Stimulated activated CD8-positive, alpha-beta memory T cell treated with anti-CD3 and anti-CD28 coated beads, Interleukin-7, amount 100 ng/mL, for 24 hours (primary cell): ENCODE measurements around the gene ACSL1.
A peak's percentile ranks its signal among the peaks of the same experiment; 100 is the strongest.

ENCODE experiments used
- DNase-seq: peaks from one replicate; pipeline ENCODE4 v3.0.0-alpha.2; 2020; ENCODE audit warnings: low read depth

Gene ACSL1

DNA sequence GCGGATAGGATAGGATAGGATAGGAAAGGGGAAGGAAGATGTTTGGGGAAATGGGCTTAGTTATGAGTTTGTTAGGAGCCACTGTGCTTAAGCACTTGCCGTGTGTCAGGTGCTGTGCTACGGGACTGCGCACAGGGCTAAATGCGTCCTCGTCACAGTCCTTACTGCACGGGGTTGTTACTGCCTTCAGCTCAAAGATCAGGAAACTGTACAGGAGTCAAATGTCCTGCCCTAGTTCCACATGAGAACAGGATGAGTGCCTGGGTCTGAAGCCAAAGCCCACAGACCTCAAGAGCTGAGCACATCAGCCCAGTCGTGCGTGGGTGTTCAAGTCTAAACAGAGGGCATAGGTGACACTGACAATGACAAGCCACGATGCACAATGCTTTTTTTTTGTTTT, 15.0 kb downstream of the ACSL1 start:
- DNase-seq = no peak

DNA sequence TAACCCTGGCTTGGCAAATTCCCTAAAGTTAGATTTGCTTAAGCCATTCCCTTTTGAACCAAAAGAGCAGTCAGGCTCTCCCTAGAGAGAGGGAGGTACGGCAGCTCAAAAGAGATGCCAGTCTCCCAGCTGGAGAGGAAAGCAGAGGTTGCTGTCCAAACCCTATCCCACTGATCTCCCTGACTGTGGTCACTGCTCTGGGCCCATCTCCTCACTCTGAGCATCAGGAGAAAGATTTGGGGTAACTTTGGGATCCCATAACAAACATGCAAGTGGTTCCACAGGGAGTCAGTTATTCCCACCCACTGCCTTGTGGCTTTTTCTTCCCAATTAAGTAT, 17.1 kb downstream of the ACSL1 start:
- no peak for DNase-seq

DNA sequence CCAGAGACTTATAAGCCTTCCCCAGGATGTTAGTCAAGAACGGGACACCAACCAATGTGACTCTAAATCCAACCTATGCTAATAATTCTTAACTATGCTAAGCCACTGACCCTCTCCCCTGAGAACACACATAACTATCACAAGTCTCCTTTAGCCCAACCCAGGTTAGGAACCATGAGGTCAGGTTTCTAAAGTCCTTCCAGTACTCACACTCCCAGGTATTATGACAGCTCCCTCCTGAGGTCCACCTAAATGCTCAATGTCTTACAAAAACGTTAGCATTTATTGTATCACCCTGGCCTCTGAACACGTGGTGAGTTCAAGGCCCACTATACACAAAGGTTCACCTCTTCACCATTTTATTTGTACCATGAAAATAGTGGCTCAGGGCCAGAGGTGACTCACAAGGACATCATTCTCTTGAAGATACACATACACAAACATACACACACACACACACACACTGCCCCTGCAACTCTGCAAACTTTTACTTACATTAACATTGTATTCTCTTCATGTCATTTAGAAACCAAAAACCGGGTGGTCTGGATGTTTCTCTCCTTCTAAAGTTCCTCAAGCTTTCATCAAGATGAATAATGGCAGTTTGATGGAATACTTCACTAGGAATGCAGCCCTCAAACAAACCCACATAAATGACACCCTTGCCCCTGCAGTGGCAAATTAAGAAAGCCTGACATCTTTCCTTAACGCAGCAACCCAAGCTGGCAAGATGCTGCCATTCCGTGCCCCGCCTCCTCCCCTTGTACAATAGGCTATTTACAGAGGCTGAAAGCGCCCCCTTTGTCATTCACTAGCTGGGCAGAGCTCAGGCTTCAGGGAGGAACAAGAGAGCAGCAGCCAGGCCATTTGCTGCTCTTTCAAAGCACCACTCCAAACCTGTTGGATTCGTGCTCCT, 17.7 kb downstream of the ACSL1 start:
- no peak for DNase-seq

DNA sequence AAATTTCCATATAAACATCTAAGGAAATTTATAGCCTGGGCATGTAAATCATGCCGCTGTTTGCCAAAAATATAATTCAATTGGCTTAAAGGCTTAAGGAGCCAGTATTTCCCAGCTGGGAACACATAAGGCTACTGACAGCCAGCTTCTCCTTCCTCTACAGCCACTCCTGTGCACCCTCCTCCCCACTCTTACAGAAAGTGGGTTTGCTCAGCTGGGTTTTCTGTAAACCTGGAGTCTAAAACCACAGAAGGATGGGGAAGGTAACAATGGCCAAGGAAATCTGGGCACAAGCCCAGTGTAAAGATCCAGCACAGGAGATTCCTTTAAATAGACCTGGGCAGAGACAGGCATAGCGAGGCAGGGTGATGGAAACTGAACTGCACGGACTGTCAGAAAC, 18.5 kb downstream of the ACSL1 start:
- DNase-seq = no peak

DNA sequence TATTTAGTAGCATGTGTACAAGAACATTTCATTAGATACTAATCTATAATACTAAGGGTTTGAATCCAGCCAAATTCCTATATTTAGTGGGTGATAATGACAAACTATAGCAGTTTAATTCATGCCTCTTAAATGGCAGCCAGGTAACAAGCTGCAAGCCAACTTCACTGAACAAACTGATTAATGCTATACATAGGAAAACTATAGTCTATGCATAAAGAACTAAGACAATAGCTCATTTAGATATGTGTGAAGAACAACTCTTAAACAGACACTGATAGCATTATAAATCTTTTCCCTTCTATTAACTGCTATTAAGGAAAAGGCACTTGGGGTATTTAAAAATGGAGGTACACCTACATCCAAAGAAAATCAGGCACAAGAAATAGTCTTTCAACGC, 19.1 kb downstream of the ACSL1 start:
- no peak for DNase-seq

DNA sequence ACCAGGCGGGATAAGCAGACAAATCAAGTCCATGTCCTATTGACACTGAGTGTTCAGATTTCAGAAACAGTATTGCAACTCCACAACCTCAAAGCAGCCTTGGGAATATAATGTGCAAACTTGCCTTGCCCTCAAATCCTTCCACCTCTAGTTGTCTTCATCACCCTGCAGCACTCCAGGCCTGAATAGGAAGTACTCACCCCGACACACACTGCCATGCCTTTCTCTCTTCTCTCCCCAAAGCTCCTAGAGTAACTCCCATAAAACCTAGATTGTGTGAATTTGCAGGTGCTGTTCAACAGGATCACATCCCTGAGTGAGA, 19.6 kb downstream of the ACSL1 start:
- DNase-seq = no peak

DNA sequence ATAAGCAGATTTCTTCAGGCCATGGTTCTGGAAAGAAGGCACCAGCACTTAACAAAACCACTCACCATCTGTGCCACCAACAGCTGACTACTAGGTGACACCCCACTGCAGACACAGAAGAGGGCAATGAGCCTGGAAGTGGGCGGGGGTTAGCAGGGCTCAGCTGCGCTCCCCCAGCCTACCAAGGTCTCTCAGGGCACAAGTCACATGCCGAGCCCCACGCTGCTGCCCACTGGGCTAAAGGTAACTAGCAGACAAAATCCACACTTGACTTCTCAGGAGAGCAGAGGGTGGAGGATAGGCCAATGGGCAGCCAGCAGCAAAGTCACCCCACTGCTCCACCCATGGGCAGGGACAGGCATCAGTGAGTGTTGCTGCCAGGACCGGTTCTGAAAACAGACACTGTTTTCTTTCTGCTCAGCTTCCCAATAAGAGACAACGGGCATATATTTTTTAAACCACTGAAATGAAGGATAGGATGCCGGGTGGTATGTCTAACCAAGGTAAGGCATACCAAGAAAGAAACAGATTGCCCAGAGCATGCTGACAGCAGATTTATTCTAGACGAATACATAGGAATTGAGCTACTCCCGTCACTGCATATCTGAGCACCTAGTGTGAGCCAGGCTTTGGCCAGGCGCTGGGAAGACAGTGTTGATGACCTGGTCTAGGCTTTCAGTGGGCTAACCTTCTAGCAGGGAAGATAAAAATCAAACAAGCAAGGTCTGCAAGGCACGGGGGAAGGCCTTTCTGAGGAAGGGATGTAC, 20.1 kb downstream of the ACSL1 start:
- DNase-seq = no peak

DNA sequence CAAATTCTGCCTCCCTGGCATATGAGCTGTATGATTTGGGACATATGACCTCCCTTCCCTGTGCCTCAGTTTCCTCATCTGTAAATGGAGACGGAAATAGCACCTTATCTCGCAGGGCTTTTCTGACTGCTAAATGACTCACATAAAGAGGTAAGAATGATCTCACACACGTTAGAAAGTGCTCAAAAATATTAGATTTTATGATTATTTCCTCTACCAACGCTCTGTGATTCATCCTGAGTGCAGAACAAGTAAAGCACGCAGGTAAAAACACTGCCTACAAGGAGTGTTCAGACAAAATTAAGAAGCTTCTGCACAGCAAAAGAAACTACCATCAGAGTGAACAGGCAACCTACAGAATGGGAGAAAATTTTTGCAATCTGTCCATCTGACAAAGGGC, 21.1 kb downstream of the ACSL1 start:
- no peak for DNase-seq

DNA sequence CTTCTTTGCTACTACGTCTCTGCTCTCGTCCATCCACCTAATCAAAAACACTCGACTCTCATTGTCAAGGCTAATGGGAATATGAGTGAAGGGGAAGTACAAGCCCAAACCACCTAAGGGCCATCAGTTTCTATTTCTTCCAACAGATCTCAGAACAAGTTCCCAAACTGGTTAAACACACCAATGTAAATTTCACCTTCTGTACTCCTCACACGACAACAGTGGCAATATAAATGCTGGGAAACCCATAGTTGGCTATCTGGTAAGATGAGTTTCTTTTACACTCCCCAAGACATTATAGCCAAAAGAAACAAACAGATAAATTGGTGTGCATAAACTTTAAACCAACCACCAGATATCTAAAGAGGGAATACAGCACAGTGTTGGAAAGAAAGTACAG, 21.9 kb downstream of the ACSL1 start:
- DNase-seq = no peak

DNA sequence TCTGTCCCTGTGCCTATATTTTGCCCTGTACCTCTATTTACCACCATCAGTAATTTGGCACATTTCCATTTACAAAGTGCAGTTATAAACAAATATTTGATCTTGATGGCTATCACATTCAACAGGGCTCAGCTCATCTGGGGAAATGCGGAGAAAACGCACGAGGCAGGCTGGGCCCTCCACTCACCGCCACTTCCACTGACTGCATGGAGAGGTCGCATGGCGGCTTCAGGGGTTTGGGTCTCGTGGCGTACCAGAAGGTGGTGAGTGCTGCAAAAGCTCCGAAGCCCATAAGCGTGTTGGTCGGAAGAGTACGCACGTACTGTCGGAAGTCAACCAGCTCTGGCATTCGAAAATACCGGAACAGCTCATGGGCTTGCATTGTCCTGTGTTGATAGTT, 22.6 kb downstream of the ACSL1 start:
- DNase-seq = no peak

DNA sequence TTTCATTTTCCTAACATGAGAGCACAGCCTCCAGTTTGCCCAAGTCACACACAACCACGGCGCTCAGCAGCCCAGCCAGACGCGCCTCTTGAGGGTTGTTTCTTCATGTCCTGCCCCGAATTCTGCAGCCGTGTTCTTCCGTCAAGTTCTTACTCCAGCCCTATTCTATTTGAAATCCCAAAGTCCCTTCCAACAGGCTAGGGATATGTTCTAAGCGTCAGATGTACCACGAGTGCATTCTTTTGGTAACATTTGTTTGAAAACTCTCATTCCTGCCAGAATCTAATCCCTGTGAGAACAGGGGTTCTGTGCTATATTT, 23.1 kb downstream of the ACSL1 start:
- no peak for DNase-seq

DNA sequence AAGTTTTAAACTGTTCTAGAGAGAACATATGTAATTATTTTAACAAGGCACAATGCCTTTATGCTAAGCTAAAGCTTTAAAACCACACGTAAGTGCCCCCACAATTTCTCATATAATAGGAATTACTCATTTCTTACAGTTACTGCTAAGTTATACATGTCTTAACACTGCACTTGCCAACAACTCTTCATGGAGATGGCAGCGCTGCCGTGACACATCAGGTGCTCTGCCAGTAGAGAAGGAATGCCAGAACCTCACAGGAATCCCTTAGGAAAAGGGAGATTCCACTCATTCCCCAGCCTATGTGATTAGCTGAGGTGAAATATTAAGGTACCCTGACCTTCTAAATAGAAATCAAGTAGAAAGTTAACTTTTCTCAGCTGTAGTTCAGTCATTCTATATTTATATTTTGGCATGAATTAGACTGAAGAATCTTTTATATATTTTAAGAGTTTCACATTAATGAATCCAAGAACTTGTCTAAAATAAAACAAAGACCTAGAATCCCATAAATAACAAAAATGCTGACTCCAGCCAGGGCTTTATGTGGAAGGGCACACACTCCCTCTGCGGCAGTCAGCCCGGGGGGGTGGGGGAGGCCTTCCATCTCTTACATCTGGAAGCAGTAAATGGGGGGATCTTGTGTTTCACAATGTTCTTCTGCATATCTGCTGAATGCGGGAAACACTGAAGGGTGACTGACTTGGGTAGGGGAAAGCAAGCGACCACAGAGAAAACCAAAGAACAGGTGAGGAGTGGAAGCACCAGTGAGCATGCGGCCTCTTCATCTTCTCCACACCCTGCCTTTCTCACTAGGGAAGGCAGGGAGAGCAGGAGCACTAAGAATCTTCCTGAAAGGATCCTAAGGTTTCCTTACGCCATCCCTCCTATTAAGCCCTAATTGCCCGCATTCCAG, 23.7 kb downstream of the ACSL1 start:
- DNase-seq = no peak

DNA sequence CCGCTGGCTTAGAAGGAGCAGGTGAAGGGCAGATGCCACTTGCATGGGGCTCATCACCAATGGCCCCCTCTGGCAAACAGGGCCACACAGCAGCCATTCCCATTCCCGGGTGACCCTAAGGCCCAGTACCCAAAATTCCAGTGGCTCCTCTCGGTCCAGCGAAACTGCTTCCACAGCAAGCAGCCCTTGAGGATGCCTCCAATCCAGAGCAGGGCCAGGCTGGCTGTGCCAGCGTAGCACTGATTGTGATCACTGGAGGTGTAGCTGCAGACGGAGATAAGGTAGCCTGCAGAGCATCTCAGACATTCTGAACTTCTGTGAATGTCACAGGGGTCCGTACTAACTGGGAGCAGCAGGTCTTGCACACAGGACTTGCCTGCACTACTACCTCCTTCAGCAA, 27.3 kb downstream of the ACSL1 start:
- DNase-seq = no peak

DNA sequence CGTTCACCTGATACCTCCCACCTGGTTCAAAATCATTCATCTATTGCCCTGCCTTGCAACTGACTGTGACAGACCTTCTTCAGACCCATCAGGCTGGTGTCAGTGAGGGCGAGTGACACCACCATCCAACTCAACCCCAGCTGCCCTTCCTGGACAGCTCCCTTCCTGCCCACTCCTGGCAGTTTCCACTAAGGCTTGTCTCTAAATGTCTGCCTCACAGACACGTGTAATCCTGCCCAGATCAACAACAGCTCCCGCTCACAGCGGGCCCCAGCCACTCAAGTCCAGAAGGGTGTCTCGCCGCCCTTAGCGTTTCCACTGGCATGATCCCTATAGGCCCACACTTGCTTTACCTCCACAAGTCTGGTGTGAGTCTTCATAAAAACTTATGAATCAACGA, 28.9 kb downstream of the ACSL1 start:
- no peak for DNase-seq

DNA sequence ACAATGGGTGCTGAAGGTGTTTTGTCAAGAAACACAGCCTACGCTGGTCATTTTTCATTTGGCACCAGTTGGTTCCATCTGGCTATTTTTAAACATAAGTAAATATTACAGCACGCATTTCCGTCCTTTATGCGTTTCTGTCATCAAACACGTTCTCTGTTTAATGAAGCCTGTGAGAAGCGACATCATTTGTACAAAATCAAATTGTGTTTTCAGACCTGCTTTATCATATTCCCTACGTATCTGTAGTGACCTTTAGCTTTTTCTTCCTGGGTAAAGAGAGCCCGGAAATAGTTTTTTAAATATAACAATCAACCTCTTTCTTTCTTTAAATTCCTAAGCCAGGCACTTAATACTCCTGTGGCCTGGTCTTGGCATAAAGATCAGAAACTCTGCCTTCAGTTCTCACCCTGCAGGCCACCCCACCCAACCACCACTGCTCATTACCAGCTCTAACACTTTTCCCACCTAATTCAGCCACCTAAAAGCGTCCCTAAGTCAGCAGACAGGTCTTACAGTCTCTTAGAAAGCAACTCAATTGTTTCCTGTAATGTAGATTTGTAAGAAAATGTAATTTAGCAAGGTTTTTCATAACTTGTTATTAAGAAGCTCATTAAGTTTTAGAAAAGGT, 30.4 kb downstream of the ACSL1 start:
- no peak for DNase-seq

DNA sequence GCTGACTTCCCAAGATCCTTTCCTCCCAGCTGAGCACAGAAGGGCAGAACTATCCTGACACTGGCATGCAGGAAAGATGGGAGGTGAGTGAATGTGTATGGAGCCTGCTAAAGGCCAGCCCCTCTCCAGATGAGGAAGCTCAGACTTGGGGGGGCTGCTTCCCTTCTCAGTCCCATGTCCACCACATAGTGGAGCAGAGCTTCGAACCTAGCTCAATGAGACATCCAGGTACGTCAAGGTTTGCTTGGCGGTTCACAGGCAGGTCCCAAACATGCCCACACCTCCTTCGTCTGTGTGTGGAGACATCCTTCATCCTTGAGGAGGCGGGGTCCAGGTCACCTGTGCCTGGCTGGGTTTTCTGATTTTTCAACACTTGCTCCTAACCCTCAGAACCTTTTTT, 31.3 kb downstream of the ACSL1 start:
- no peak for DNase-seq

DNA sequence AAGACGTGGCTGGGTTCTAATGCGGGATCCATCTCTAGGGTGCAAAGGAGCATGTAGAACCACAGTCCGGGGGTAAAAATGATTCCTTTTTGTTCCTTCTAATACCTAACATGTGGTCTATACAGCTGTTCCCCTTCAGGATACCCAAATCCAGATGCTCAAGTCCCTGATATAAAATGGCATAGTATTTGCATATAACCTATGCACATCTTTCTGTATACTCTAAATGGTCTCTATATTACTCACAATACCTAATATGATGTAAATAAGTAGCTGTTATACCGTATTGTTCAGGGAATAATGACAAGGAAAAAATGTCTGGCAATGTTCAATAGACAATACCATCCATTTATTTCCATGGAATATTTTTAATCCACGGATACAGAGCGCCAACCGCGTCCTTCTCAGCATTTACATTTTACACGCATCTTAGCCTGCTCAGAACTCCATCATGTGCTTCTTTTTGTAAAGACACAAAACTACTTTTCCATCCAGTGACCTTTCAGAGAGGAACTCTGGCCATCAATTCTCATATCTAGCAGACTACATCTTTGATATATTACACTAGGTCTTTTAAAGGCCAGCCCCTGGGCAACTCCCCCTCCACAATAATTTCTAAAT, 31.9 kb downstream of the ACSL1 start:
- DNase-seq = no peak

DNA sequence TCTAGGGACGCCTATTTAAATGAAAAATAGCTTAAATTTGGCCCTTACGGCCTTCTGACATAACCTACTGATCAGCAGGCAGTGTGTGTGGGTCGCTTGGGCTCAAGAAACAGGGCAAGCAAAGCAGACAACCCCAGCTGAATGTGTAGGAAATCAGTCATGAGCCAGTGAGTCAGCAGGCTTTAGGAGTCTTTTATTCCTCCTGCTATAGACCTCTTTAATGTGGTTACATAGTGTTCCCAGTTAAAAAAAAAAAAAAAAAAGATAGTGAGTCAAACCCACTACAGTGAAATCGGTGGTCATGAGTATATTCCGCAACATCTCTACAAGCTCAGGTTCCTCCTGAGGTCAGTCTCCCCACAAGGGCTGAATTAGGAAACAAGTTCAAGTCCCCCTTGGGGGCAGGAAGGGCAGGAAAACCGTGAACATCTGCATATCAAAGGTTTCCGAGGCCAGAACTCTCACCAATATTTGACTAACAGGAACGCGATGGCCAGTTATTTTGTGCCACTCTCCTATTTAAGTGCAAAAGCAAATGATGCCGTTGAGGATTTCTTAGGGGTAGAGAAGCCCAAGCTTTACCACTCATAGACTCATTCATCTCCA, 32.7 kb downstream of the ACSL1 start:
- peak; percentile 10 for DNase-seq

DNA sequence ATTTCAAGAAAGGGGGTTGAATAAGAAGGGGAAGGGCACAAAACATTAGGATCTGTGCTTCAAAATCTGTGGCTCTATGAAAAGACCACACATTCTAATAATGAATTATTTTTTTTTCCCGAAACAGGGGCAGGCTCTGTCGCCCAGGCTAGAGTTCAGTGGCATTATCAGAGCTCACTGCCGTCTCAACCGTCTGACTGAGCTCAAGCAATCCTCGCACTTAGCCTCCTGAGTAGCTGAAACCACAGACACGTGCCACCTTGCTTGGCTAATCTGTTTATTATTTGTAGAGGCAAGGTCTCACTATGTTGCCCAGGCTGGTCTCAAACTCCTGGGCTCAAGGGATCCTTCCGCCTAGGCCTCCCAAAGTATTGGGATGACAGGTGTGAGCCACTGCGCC, 33.4 kb downstream of the ACSL1 start:
- DNase-seq = no peak

DNA sequence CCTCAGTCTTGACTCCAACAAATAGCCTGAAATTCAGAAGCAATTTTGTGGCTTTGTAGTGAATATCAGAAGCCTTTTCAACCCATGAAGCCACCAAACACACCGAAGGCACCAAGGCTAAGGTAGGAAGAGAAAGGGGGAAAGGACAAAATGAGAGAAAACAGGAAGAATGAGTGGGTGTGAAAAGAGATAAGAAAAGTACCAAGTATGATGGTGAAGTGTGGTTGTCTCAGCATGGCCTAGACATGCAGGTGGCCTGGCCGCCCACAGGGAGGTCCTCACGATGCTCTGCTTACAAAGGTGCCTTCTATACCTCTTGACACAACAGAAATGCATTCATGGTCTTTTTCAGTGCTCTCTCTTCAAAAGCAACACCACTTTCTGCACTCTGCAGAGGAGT, 34.9 kb downstream of the ACSL1 start:
- no peak for DNase-seq

DNA sequence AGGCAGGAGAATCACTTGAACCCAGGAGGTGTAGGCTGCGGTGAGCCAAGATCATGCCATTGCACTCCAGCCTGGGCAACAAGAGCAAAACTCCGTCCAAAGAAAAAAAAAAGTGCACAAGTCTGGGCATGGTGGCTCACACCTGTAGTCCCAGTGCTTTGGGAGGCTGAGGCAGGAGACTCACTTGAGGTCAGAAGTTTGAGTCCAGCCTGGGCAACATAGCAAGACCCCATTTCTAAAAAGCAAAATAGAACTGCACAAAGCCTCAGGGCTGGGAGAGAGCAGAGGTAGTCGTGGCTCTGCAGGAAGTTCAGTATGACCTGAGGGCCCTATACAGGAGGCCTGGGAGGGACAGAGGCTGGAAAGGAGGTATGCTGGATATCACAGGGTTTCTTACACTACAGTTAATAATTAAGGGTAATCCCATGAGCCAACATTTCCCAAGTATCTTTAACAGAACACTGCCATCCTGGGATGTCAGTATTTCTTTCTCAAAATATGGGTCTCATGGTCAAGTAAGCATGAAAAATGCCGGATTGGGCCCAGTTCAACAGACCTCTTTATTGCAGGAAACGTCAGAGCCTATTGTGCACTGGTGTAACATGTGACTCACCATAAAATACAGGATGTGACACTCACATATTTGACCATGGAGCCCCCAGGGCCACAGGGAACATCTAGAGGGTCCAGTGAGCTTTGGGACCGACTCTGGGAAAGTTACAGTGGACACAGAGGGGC, 37.8 kb downstream of the ACSL1 start:
- DNase-seq = no peak
